Mucosa of gallbladder (tissue), 1 donor: ENCODE results near the gene PRKCH. TPM values are rescaled to one million over a fixed set of nuclear protein-coding genes. Genes with fewer than 3 reads are reported as not detected.

Experiments
- DNase-seq: peaks from one replicate; pipeline ENCODE4 v3.0.0-alpha.2; 2020; ENCODE audit warnings: low spot score
- total RNA-seq: library from RNA; stranded (reverse); gene quantifications from one replicate; pipeline ENCODE4 v1.2.1, GENCODE V29; 2021
- donor health status: DM: no; HTN: no; CAD: no.

PRKCH gene
- total RNA-seq, 1 donor from 2014 or later, result 28.5 TPM

GRCh38 chr14:61585598-61586543, 264.5 kb downstream of the PRKCH start:
- no peak for DNase-seq

- DNase-seq, result no peak
Observed at GRCh38 chr14:61586544-61587055, 265.2 kb downstream of the PRKCH start.

- no peak for DNase-seq
Observed at GRCh38 chr14:61587081-61587713, 265.8 kb downstream of the PRKCH start.

- DNase-seq, result no peak
Observed at GRCh38 chr14:61588419-61588901, 267.1 kb downstream of the PRKCH start.

GRCh38 chr14:61589691-61590581, 268.6 kb downstream of the PRKCH start:
- no peak for DNase-seq

GRCh38 chr14:61591862-61592261, 270.5 kb downstream of the PRKCH start:
- DNase-seq, result no peak

- no peak for DNase-seq
Observed at GRCh38 chr14:61593330-61593729, 272.0 kb downstream of the PRKCH start.

- no peak for DNase-seq
Observed at GRCh38 chr14:61596990-61597389, 275.6 kb downstream of the PRKCH start.

- no peak for DNase-seq
Observed at GRCh38 chr14:61598980-61599379, 277.6 kb downstream of the PRKCH start.

GRCh38 chr14:61599942-61600341, 278.6 kb downstream of the PRKCH start:
- DNase-seq, result no peak

Other genes with a start within 250 kb of the PRKCH start
- gene TMEM30B, start 40.2 kb upstream of the PRKCH start, total RNA-seq, result 97.8 TPM